GM21381 (cell line): Measurements from ENCODE around the gene FEM1C.

ENCODE experiments used
- ATAC-seq: cut with Tn5 transposase; IDR thresholded peaks from one replicate; pipeline ENCODE4 v1.9.1; 2021; ENCODE audit warnings: mild to moderate bottlenecking, moderate library complexity; ENCODE audit not compliant: unreplicated experiment

The FEM1C gene

DNA sequence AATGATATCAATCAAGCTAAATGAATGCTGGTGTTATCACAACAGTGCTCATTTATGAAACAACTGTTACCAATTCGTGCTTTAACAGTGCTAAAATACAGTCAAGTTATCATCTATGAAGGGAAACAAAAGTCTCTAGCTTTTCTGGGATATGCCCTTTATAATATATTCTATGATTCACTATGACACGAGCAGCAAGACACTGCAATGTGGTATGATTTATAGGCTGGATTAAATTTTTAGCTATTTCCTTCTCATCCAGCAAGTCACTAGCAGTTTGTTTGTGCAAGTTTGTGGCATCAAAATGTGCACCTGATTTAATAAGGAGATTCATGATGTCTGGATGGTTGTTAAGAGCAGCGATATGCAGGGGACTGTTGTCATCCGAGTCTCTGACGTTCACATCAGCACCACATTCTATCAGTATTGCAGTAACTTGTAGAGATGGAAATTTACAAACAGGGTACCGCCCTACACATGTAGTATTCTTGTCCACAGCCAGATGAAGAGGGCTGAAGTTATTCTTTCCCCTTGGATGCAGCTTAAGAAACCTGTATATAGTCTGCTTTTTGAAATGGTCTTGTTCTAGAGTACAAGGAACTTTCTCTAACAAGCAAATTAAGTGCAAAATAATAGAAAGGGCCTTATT lies 20.3 kb downstream of the FEM1C start:
- ATAC-seq, result no peak

DNA sequence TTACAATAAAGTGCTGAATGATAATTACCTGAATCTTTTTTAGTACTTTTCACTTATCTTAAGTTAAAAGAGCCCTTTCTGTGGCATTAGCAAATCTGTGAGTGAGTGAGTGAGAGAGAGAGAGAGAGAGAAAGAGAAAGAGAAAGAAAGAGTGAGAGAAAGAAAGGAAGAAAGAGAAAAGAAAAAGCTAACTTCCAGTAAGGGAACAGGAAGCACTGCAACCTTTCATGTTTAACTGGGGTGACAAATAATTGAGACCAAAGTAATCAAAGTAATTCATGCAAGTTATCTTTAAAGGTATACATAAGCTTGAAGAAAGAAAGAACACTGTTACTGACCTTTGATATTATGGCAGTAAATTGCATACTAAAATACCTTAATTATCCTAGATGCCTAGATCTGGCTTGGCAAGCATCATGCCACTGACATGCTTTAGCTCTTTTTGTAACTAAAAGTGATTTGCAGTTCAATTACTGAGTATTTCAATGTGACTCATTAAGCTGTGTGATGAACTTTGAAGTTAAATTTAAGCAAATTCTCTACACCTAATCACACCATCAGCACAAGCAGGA lies 21.7 kb downstream of the FEM1C start:
- no peak for ATAC-seq

DNA sequence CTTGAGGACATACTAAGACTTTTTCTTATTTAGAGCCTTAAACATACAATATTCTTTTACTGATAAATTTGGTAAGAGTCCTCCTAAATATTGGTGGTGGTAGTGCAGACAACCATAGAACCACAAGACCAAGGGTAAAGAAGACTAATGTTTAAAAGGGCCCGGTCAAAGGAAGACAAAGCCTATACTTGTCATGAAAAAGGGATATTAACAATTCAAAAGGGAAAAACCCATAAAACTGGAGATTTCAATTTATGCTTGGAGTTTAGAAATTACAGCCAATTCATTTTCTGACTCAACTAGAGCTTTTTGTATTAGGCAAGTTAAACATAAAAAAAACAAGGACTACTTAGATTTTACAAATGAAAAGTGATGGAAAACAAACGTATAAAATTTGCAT lies 24.4 kb downstream of the FEM1C start:
- ATAC-seq, result no peak

GRCh38 chr5:115516372-115516771 lies 28.2 kb downstream of the FEM1C start:
- ATAC-seq, result no peak

DNA sequence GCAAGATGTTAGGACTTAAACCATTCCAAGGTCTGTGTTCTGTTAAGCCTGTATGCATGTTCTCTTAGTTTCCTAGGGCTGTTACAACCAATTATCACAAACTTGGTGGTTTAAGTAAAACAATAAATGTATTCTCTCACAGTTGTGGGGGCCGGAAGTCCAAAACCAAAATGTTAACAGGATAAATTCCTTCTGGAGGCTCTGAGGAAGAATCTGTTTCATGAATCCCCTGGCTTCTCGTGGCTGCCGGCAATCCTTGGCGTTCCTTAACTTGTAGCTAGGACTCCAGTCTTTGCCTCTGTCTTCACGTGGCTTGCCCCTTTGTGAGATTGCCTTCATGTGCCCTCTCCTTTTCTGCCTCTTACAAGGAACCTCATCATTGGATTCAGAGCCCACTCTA lies 30.4 kb downstream of the FEM1C start:
- ATAC-seq, result no peak

GRCh38 chr5:115511632-115512031 lies 32.9 kb downstream of the FEM1C start:
- ATAC-seq, result no peak

GRCh38 chr5:115510145-115510645 lies 34.4 kb downstream of the FEM1C start:
- ATAC-seq, result no peak

- no peak for ATAC-seq
These were observed 35.0 kb downstream of the FEM1C start for GRCh38 chr5:115509547-115509946.

DNA sequence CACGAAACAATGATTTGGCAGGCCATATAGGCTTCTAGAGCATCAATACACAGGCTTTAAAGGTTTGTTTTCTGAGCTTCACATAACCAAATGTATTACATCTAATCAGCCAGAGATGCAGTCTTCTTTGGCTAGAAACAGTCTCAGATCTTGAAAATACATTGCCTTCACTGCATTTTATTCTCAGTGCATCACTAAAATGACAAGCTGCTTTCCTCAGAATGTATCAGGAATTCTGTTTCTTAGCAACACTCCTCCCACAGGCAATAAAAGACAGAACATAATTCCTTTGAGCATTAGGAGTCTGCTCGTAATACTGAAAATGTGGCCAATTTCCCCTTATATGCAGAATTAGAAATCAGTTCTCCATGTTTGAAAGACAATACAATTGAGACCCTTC lies 36.9 kb downstream of the FEM1C start:
- no peak for ATAC-seq

GRCh38 chr5:115503420-115503819 lies 41.2 kb downstream of the FEM1C start:
- ATAC-seq, result no peak

DNA sequence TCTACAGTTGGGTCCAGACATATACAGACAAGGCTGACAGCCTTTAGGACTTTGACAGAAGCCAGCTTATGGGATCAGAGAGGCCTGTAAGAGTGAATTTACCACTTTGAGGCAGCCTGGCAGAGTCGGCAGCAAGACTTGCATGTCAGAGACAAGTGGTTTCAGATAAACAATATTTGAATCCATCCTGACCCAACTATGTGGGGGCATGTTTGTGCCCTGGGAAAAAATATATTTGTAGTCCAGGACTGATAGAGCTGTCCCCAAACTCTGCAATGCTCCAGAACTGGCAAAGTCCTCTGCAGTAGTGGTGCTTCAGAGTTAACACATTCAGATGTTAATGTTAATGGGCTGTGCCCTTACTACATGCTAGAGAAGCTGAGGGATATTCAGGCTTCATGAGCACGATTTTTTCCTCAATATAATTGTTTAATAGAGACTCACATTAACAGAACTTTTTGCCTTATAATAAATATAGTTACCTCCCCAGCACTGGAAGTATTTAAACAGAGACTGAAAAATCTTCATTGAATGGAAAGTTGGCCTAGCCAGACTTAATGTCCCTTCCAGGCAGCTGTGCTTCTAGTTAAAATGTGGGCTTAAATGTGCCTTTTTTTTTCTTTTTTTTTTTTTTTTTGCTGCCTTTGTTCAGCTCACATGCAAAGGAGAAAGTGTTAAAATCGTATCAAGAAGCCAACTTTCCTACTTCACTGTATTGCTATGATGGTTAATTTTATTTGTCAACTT lies 42.9 kb downstream of the FEM1C start:
- no peak for ATAC-seq

DNA sequence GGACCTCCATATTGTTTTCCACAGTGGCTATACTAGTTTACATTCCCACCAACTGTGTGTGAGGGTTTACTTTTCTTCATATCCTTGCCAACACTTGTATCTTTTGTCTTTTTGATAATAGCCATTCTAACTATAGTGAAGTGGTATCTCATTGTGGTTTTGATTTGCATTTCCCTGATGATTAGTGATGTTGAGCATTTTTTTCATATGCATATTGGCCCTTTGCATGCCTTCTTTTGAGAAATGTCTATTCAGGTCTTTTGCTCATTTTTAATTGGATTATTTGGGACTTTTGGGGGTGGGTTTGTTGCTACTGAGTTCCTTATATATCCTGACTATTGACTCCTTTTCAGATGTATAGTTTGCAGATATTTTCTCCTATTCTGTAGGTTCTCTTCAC lies 44.4 kb downstream of the FEM1C start:
- ATAC-seq, result no peak

GRCh38 chr5:115496936-115497576 lies 47.5 kb downstream of the FEM1C start:
- ATAC-seq, result no peak

- peak; percentile 60 for ATAC-seq
These were observed 49.8 kb downstream of the FEM1C start for GRCh38 chr5:115494570-115495289.

- ATAC-seq, result no peak
These were observed 54.0 kb downstream of the FEM1C start for GRCh38 chr5:115490596-115490995.

GRCh38 chr5:115489733-115490132 lies 54.8 kb downstream of the FEM1C start:
- no peak for ATAC-seq

DNA sequence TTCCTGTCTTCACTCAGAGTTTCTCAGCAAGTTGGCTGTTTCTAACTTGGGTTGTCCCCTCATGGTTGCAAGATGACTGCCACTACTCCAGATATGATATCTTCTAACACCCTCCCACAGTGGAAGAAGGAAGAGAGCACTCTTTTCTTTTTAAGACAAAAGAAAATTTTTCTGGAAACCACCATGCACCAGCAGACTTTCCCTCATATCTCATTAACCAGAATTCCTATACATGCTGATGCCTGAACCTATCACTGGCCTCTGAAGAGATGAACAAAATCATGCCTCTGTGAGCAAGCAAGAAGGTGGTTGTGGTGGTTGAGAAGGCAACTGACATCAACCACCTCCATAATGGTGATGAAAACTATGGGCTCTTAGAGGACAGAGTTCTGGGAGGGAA lies 56.8 kb downstream of the FEM1C start:
- peak; percentile 55 for ATAC-seq

GRCh38 chr5:115487168-115487567 lies 57.4 kb downstream of the FEM1C start:
- ATAC-seq, result no peak

DNA sequence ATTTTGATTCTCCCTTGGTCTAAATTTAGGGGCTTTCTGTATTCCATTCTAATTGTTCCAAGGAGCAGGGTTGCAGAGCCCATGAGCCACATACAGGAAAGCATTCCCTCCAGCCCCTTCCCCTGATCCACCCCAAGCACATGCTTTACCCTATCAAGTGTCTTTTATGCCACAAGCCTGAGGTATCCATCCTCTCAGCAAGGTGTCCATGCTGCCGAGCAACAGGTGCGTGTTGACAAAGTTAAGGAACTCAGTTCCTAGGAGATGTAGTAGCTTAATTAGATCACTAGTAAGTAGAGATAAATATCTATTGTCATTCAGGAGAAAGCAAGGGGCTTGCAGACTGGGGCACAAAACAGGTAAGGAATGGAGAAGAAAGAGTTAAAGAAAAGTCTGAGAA lies 57.8 kb downstream of the FEM1C start:
- no peak for ATAC-seq

DNA sequence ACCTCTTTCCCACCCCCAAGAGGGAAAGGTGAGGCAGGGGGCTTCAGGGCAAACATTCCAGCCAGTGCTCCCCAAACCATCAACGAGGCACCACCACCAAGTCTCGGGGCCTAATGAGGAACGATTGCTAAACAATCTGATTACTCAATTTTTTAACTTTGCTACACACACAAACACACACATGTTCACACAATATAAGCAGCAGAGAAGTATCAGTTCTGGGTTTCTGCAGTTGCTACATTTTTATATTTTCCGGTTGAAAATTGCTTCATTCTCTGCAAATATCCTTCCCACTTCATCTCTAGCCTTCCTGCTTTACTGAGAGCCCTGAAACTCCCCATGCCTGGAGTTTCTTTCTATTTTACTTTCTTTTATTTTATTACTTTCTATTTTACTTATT lies 60.2 kb downstream of the FEM1C start:
- ATAC-seq, result no peak

DNA sequence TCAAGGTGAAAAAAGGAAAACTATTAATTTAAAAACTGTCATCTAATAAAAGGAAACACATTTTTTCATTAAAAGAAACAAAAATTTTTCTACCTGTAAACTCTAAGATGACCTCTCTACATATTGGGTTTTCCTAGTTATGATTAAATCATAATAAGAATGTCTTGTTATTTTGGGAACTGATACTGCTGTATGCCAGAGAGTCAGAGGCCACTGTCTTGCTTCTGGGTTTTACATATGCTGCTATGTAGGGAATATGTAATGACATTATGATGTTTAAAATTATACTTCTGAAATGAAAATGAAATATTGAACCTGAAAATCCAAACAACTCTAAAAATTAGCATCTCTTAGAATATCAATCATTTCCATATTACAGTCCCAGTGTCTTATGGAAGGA lies 63.7 kb downstream of the FEM1C start:
- no peak for ATAC-seq
